B cell (primary cell): Measurements from ENCODE around the gene CACHD1. TPM values are rescaled to one million over a fixed set of nuclear protein-coding genes. Genes with fewer than 3 reads are reported as not detected.
A peak's percentile ranks its signal among the peaks of the same experiment; 100 is the strongest.

ENCODE experiments used
- ATAC-seq: fragments of 200-7000 bp; cut with Tn5 transposase; one replicate; pipeline ENCODE4 v1.10.0; 2021; ENCODE audit warnings: low read depth, mild to moderate bottlenecking, moderate number of reproducible peaks, moderate library complexity
- CTCF ChIA-PET: fragments of 350-600 bp; sonication (Branson Sonifier 250); formaldehyde crosslinking; loops from one replicate; lab custom pipeline; 2021; ENCODE audit warnings: antibody characterized with exemption, inconsistent platforms; lab: Charles Lee
- POLR2A ChIA-PET: fragments of 350-600 bp; sonication (Branson Sonifier 250); formaldehyde crosslinking; loops from one replicate; lab custom pipeline; 2021; ENCODE audit warnings: antibody characterized with exemption; lab: Charles Lee
- DNase-seq: peaks from one replicate; pipeline ENCODE4 v3.0.0; 2013
- H2AFZ ChIP-seq: 2 replicates; pipeline ENCODE4 v1.6.1; 2012; ENCODE audit warnings: mild to moderate bottlenecking, low read depth, low read length; ENCODE audit not compliant: insufficient read depth, poor library complexity, severe bottlenecking
- H3K27ac ChIP-seq, 2 donors: 1 replicate in 1 of 2; 2 replicates in 1 of 2; pipeline ENCODE4 v1.5.1; 2012 to 2013; ENCODE audit warnings: low read length in 2 of 2, mild to moderate bottlenecking in 2 of 2, moderate library complexity in 1 of 2
- H3K27me3 ChIP-seq, 4 experiments: fragments of 200-600 bp in 1 of 4; sonication (generic) in 1 of 4; replicated peaks in 1 of 4; 1 replicate in 2 of 4; 2 replicates in 2 of 4; pipeline versions ENCODE4 v1.6.1 to v1.7.0; 2013 to 2016; ENCODE audit warnings: low read length in 3 of 4, mild to moderate bottlenecking in 2 of 4, mixed read lengths in 1 of 4, moderate library complexity in 1 of 4; ENCODE audit not compliant: insufficient read depth in 4 of 4, control insufficient read depth in 3 of 4; ENCODE audit errors: control extremely low read depth in 1 of 4
- H3K36me3 ChIP-seq, 2 experiments: replicated peaks in 1 of 2; 1 replicate in 1 of 2; 2 replicates in 1 of 2; pipeline versions ENCODE4 v1.6.1 to v1.7.1; 2013; ENCODE audit warnings: low read length in 1 of 2; ENCODE audit not compliant: insufficient read depth in 2 of 2, control insufficient read depth in 1 of 2; ENCODE audit errors: control extremely low read depth in 1 of 2, extremely low read depth in 1 of 2
- H3K4me1 ChIP-seq, 2 donors: fragments of 200-600 bp in 1 of 2; sonication (generic) in 1 of 2; 1 replicate in 1 of 2; 2 replicates in 1 of 2; pipeline versions ENCODE4 v1.5.1 to v1.6.1; 2013 to 2017; ENCODE audit warnings: low read length in 2 of 2; ENCODE audit not compliant: control insufficient read depth in 2 of 2, insufficient read depth in 2 of 2
- H3K4me2 ChIP-seq: replicated peaks from 2 replicates; pipeline ENCODE3; 2012; ENCODE audit warnings: mild to moderate bottlenecking, low read depth, low read length; ENCODE audit not compliant: poor library complexity, severe bottlenecking
- H3K4me3 ChIP-seq, 5 experiments: fragments of 200-600 bp in 1 of 5; sonication (generic) in 1 of 5; 1 replicate in 3 of 5; 2 replicates in 2 of 5; pipeline versions ENCODE4 v1.5.1 to v1.7.0; 2011 to 2016; ENCODE audit warnings: low read length in 4 of 5, mild to moderate bottlenecking in 4 of 5, low read depth in 2 of 5, control low read depth in 1 of 5, moderate library complexity in 1 of 5; ENCODE audit not compliant: insufficient read depth in 1 of 5; ENCODE audit errors: control extremely low read depth in 1 of 5, extremely low read depth in 1 of 5
- H3K79me2 ChIP-seq: fragments of 200-600 bp; sonication (generic); one replicate; pipeline ENCODE4 v1.6.0; 2016; ENCODE audit warnings: low read length; ENCODE audit not compliant: control insufficient read depth, insufficient read depth
- H3K9ac ChIP-seq: fragments of 200-600 bp; sonication (generic); 2 replicates; pipeline ENCODE4 v1.6.1; 2017; ENCODE audit warnings: mild to moderate bottlenecking, low read length, moderate library complexity
- H3K9me3 ChIP-seq, 3 donors: one replicate each; pipeline versions ENCODE4 v1.6.1 to v1.7.1; 2013; ENCODE audit warnings: low read length in 2 of 3; ENCODE audit not compliant: control insufficient read depth in 2 of 3, insufficient read depth in 1 of 3; ENCODE audit errors: control extremely low read depth in 1 of 3
- H4K20me1 ChIP-seq: 2 replicates; pipeline ENCODE4 v1.6.0; 2012; ENCODE audit warnings: mild to moderate bottlenecking, low read length; ENCODE audit not compliant: insufficient read depth, control insufficient read depth, poor library complexity, severe bottlenecking
- H3K27ac Mint-ChIP-seq: one replicate; pipeline ENCODE4 v1.8.0; 2021; ENCODE audit warnings: mixed read lengths
- H3K27me3 Mint-ChIP-seq: one replicate; pipeline ENCODE4 v1.8.0; 2021; ENCODE audit warnings: mixed read lengths
- H3K4me1 Mint-ChIP-seq: one replicate; pipeline ENCODE4 v1.8.0; 2021; ENCODE audit warnings: mixed read lengths
- H3K4me3 Mint-ChIP-seq: one replicate; pipeline ENCODE4 v1.8.0; 2021; ENCODE audit warnings: mixed read lengths
- H3K9me3 Mint-ChIP-seq: one replicate; pipeline ENCODE4 v1.8.0; 2022; ENCODE audit warnings: mixed read lengths; ENCODE audit not compliant: insufficient read depth
- EZH2 ChIP-seq: IDR thresholded peaks from 2 replicates; pipeline ENCODE4 v1.6.1; 2012; ENCODE audit warnings: borderline replicate concordance, low read depth, mild to moderate bottlenecking, moderate library complexity, low read length; ENCODE audit not compliant: insufficient read depth, poor library complexity, severe bottlenecking
- WGBS: methylation state at CpG from one replicate; pipeline ENCODE4 v1.1.5; 2013; ENCODE audit warnings: missing lambda C conversion rate; ENCODE audit not compliant: insufficient coverage; 5-methylcytosine and 5-hydroxymethylcytosine counted together
- intact Hi-C: fragments of 100-400 bp; cut with micrococcal nuclease; formaldehyde crosslinking; loops from one replicate; pipeline ENCODE4 v1.10.0; 2022
- polyA plus RNA-seq: library from polyadenylated mRNA; depleted of rRNA; stranded (reverse); fragments of >200 nt; gene quantifications from 2 replicates; pipeline ENCODE4 v1.2.3, GENCODE V29; 2012
- total RNA-seq, 2 donors: library from RNA; stranded (reverse); fragments of 120-200 nt in 1 of 2; gene quantifications; 1 replicate in 1 of 2; 2 replicates in 1 of 2; pipeline versions ENCODE4 v1.2.3 to v1.2.4, GENCODE V29; 2013 to 2022
- TF ChIP-seq, protein P1 (sequence below): fragments of 200-600 bp; IDR thresholded peaks from one replicate; pipeline ENCODE4 v1.8.0; 2022; ENCODE audit warnings: antibody characterized with exemption, mild to moderate bottlenecking

The CACHD1 gene
- total and polyA plus RNA-seq, 2 donors (not counting 1 experiment from before 2014, with no cell fraction given) = not detected

DNA sequence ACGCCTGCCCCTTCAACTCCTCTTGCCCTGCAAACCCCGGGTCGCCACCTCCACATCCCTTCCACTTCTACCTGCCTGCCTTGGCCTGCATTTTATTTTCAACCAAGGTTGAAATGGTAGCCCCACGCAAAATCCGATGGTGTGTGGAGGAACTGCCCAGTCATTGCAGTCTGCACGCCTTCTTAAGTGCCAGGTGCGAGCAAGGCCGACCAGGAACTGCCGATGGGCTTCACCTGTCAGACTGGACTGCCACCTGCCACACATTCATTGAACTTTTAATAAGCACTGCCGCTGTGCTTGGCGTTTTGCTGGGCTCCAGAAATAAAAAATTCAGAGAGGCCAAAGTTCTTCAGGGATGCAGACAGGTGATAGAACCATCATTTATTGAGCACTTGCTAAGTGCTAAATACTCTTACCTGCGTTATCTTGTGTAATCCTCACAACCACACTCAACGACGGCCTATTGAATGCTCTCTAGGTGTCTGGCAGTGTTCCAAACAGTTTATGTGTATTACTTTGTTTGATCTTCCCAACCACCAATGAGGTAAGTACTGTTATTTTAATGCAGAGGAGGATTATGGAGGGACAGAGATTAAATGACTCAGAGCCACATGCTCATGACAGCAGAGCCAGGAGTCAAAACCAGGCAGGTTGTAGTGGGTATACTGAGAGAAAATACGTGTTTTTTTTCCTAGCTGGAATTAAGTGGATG, 36.2 kb downstream of the CACHD1 start:
- WGBS = 44% methylated on average over 7 of the region's 15 CpGs
- peaks cover 0 to 13% (median 4%) of the 10 kb centered on the region in 4 experiments for H3K27me3 ChIP-seq
- TF ChIP-seq, protein P1, sequence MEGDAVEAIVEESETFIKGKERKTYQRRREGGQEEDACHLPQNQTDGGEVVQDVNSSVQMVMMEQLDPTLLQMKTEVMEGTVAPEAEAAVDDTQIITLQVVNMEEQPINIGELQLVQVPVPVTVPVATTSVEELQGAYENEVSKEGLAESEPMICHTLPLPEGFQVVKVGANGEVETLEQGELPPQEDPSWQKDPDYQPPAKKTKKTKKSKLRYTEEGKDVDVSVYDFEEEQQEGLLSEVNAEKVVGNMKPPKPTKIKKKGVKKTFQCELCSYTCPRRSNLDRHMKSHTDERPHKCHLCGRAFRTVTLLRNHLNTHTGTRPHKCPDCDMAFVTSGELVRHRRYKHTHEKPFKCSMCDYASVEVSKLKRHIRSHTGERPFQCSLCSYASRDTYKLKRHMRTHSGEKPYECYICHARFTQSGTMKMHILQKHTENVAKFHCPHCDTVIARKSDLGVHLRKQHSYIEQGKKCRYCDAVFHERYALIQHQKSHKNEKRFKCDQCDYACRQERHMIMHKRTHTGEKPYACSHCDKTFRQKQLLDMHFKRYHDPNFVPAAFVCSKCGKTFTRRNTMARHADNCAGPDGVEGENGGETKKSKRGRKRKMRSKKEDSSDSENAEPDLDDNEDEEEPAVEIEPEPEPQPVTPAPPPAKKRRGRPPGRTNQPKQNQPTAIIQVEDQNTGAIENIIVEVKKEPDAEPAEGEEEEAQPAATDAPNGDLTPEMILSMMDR = no peak
- no peak for TF ChIP-seq EZH2
- H3K9me3 ChIP-seq = no peaks in the 10 kb centered on the region
- peak overlapping the region; percentile 68 for H3K4me2 ChIP-seq
- peak overlapping the region; percentile 53 for H3K9ac ChIP-seq
- H2AFZ ChIP-seq = peak overlapping the region; percentile 51
- ChIA-PET CTCF (no interaction called here), POLR2A (no interaction called here)
- no peaks in the 10 kb centered on the region for H3K36me3 ChIP-seq
- peak overlapping the region; percentile 89 for H3K4me3 Mint-ChIP-seq
- peak overlapping the region; percentile 66 for H3K27ac Mint-ChIP-seq
- peaks cover 14 to 17% of the 10 kb centered on the region in 2 donors for H3K4me1 ChIP-seq
- H4K20me1 ChIP-seq = no peaks in the 10 kb centered on the region
- H3K79me2 ChIP-seq = no peaks in the 10 kb centered on the region
- intact Hi-C loops = no loop called here
- H3K27me3 Mint-ChIP-seq = peaks cover 41% of the 10 kb centered on the region
- H3K4me3 ChIP-seq = peak overlapping the region in 3 of 5 experiments; percentile 10 to 29 (median 23)
- no peak overlapping the region for H3K27ac ChIP-seq
- peaks cover 21% of the 10 kb centered on the region for H3K4me1 Mint-ChIP-seq
- no peaks in the 10 kb centered on the region for H3K9me3 Mint-ChIP-seq
- DNase-seq (peak; percentile 33), ATAC-seq (no peak)

DNA sequence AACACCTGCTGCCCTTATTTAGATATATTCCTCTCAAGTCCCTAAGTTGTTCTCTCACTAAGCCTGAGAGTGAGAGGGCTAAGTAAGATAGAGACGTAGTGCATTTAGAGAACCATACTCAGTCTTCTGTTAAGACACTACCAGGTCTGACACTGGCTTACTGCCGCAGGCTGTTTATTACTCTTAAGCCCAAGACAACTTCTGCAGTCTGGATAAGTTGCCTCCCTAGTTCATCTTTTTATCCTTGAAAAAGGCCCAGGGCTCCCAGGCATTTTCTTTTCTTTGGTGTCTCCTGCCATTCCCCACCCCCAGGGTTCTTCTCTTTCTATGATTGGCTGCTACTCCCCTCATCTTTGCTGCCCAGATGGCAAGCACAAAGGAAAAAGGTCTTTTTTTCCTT, 38.7 kb downstream of the CACHD1 start:
- whole genome bisulfite sequencing = 100% methylated on average over 2 of the region's 2 CpGs
- Histone ChIP-seq H3K27me3 (peaks cover 0 to 7% (median 1%) of the 10 kb centered on the region in 4 experiments), H3K9ac (no peak overlapping the region), H3K4me3 (no peak overlapping the region), H4K20me1 (no peaks in the 10 kb centered on the region), H3K79me2 (no peaks in the 10 kb centered on the region), H3K4me1 (peaks cover 21 to 22% of the 10 kb centered on the region in 2 donors), H3K9me3 (no peaks in the 10 kb centered on the region), H3K4me2 (no peak overlapping the region), H3K27ac (no peak overlapping the region), H3K36me3 (no peaks in the 10 kb centered on the region), H2AFZ (no peak overlapping the region)
- ChIA-PET POLR2A (no interaction called here), CTCF (no interaction called here)
- Mint-ChIP-seq H3K9me3 (no peaks in the 10 kb centered on the region), H3K27ac (no peak overlapping the region), H3K4me1 (peaks cover 28% of the 10 kb centered on the region), H3K4me3 (no peak overlapping the region), H3K27me3 (peaks cover 21% of the 10 kb centered on the region)
- ATAC-seq (no peak), DNase-seq (no peak)
- TF ChIP-seq, protein P1 = no peak
- no peak for TF ChIP-seq EZH2
- intact Hi-C loops = no loop called here
